GM12878 (cell line): Measurements from ENCODE around the gene HPD. TPM values are rescaled to one million over a fixed set of nuclear protein-coding genes. Genes with fewer than 3 reads are reported as not detected.
A peak's percentile ranks its signal among the peaks of the same experiment; 100 is the strongest.

Experiments
- CHD1 ChIP-seq: IDR thresholded peaks from 2 replicates; pipeline ENCODE4 v1.6.1; 2012; ENCODE audit warnings: low read depth, low read length, improper control_type of control experiment
- CHD2 ChIP-seq: IDR thresholded peaks from 2 replicates; pipeline ENCODE4 v1.6.1; 2011; ENCODE audit warnings: low read depth, low read length, improper control_type of control experiment, borderline replicate concordance
- E2F8 ChIP-seq: fragments of 450-650 bp; IDR thresholded peaks from 2 replicates; pipeline ENCODE4 v1.6.1; 2018; ENCODE audit warnings: mild to moderate bottlenecking, low read depth, moderate library complexity; ENCODE audit not compliant: partially characterized antibody
- ETV6 ChIP-seq, 2 experiments: fragments of 450-650 bp in 1 of 2; IDR thresholded peaks in 1 of 2; conservative IDR thresholded peaks in 1 of 2; 2 replicates each; pipeline ENCODE4 v1.6.1; 2014; ENCODE audit warnings: antibody characterized with exemption in 1 of 2, borderline replicate concordance in 1 of 2, low read depth in 1 of 2, mild to moderate bottlenecking in 1 of 2, moderate library complexity in 1 of 2
- FOXM1 ChIP-seq: IDR thresholded peaks from 2 replicates; pipeline ENCODE4 v1.6.1; 2012; ENCODE audit warnings: low read depth, mild to moderate bottlenecking, inconsistent platforms, low read length, moderate library complexity
- GABPA ChIP-seq: IDR thresholded peaks from 2 replicates; pipeline ENCODE4 v1.6.1; 2014; ENCODE audit warnings: antibody characterized with exemption, low read depth, mild to moderate bottlenecking, inconsistent platforms
- IKZF2 ChIP-seq, 2 experiments: fragments of 450-650 bp; IDR thresholded peaks; 2 replicates each; pipeline ENCODE4 v1.6.1; 2017; ENCODE audit warnings: mild to moderate bottlenecking in 2 of 2, moderate library complexity in 2 of 2
- JUND ChIP-seq: IDR thresholded peaks from 2 replicates; pipeline ENCODE4 v1.6.1; 2012; ENCODE audit warnings: low read depth, mild to moderate bottlenecking, low read length, improper control_type of control experiment, moderate library complexity
- MYB ChIP-seq: fragments of 150-350 bp; IDR thresholded peaks from 2 replicates; pipeline ENCODE4 v1.6.1; 2014; ENCODE audit warnings: mild to moderate bottlenecking, low read depth, low read length, borderline replicate concordance
- MYC ChIP-seq: IDR thresholded peaks from 2 replicates; pipeline ENCODE4 v1.6.1; 2011; ENCODE audit warnings: mild to moderate bottlenecking, low read length, moderate library complexity, inconsistent platforms; ENCODE audit not compliant: insufficient read depth, insufficient replicate concordance, insufficient read length, severe bottlenecking
- NFXL1 ChIP-seq: fragments of 450-650 bp; IDR thresholded peaks from 2 replicates; pipeline ENCODE4 v1.6.1; 2017; ENCODE audit warnings: antibody characterized with exemption, mild to moderate bottlenecking, borderline replicate concordance
- NFYA ChIP-seq: IDR thresholded peaks from 2 replicates; pipeline ENCODE4 v1.6.1; 2011; ENCODE audit warnings: low read depth, mild to moderate bottlenecking, low read length, improper control_type of control experiment, borderline replicate concordance
- NR2C2 ChIP-seq: IDR thresholded peaks from 2 replicates; pipeline ENCODE4 v1.6.1; 2011; ENCODE audit warnings: borderline replicate concordance, low read depth; ENCODE audit not compliant: control insufficient read depth, insufficient read length
- PML ChIP-seq: IDR thresholded peaks from 2 replicates; pipeline ENCODE4 v1.6.1; 2012; ENCODE audit warnings: low read length, inconsistent platforms
- RAD21 ChIP-seq: IDR thresholded peaks from 2 replicates; pipeline ENCODE4 v1.6.1; 2011; ENCODE audit warnings: mild to moderate bottlenecking, low read depth, low read length, moderate library complexity; ENCODE audit not compliant: insufficient read depth
- RELA ChIP-seq: fragments of 450-650 bp; IDR thresholded peaks from 2 replicates; pipeline ENCODE4 v1.8.0; 2014; ENCODE audit warnings: borderline replicate concordance; ENCODE audit not compliant: partially characterized antibody
- SIN3A ChIP-seq: IDR thresholded peaks from 2 replicates; pipeline ENCODE4 v1.6.1; 2012; ENCODE audit warnings: low read depth, low read length, improper control_type of control experiment
- SREBF1 ChIP-seq: IDR thresholded peaks from 2 replicates; pipeline ENCODE4 v1.6.1; 2012; ENCODE audit warnings: mild to moderate bottlenecking, low read length
- ZNF24 ChIP-seq: fragments of 450-650 bp; IDR thresholded peaks from 2 replicates; pipeline ENCODE4 v1.6.1; 2017; ENCODE audit warnings: antibody characterized with exemption, mild to moderate bottlenecking
- polyA plus RNA-seq, 11 experiments: library from polyadenylated mRNA; depleted of rRNA in 4 of 11; unstranded in 6 of 11; stranded (reverse) in 5 of 11; fragments of >200 nt; fragmentation: Nextera tagmentation in 4 of 11; fragmentation: Illumina TruSeq in 1 of 11; extraction: Ambion mirVana in 4 of 11; extraction: Trizol in 1 of 11; gene quantifications; 1 replicate in 1 of 11; 2 replicates in 10 of 11; pipeline versions ENCODE4 v1.2.1 to v1.2.3, GENCODE V29; 2011 to 2016; ENCODE audit warnings: inconsistent platforms in 2 of 11, missing spikeins in 2 of 11, low read depth in 1 of 11
- total RNA-seq, 4 experiments: library from RNA; depleted of rRNA in 3 of 4; stranded (reverse); fragments of >200 nt in 3 of 4; fragmentation: Illumina TruSeq in 1 of 4; extraction: Trizol in 1 of 4; gene quantifications; 2 replicates each; pipeline versions ENCODE4 v1.2.1 to v1.2.3, GENCODE V29; 2013 to 2021

HPD gene
- total and polyA plus RNA-seq, 10 of the 15 experiments (the other 5 are each of a cell fraction or from before 2014, with no cell fraction given) = 0.04 to 0.69 (median 0.28) TPM; not detected in 7

- TF ChIP-seq JUND (peak; percentile 27; the same call in 1 of the 2 replicates), IKZF2 (IDR thresholded peaks at IDR 0.05) (peak; percentile 42 to 44), GABPA (no peak), SREBF1 (no peak), NFXL1 (no peak), FOXM1 (no peak), CHD2 (no peak; the same call in 1 of the 2 replicates), MYB (no peak), PML (no peak), MYC (peak; percentile 77), ETV6 (conservative IDR thresholded peaks at IDR 0.05 in 1 of 2, IDR thresholded peaks at IDR 0.05 in 1 of 2; ENCODE audit: borderline replicate concordance in 1 of 2, low read depth in 1 of 2) (peak in 1 of 2 experiments; percentile 47; a peak in 1 of 4 replicates), CHD1 (no peak), SIN3A (peak; percentile 66; the same call in 1 of the 2 replicates), RAD21 (peak; percentile 90), RELA (no peak), NR2C2 (no peak), E2F8 (no peak), NFYA (no peak), ZNF24 (peak; percentile 83)
Measured at GRCh38 chr12:121793838-121794533, 64.7 kb downstream of the HPD start (continued).
